ENCODE results near the gene VPS26B.
A peak's percentile ranks its signal among the peaks of the same experiment; 100 is the strongest.
"Not testable (repeated sequence)": the region's sequence is repeated elsewhere in the genome, so short reads cannot be mapped to it uniquely, and the experiment has no call there.

Gene VPS26B

DNA sequence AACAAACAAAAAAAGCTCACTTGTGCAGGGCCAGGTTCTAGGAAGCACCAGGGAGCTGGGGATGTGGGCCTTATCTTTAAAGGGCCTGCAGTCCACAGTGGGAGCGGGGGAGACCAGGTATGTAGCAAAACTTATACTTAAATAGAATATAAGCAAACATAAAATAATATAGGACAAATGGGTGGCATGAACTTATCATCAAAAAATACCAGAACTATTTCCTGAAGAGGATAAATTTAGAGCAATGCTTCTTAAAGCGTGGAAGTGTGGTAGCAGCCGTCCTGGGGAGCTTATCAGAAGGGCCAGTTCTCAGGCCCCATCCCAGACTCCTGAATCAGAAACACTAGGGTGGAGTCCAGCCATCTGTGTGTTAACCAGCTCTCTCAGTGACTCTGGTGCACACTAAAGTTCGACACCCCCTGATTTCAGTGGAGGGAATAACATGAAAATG is 9.3 kb downstream of the VPS26B start:
- no peak for DNase-seq

- DNase-seq, result no peak
Measured at GRCh38 chr11:134235399-134235798, 10.9 kb downstream of the VPS26B start.

DNA sequence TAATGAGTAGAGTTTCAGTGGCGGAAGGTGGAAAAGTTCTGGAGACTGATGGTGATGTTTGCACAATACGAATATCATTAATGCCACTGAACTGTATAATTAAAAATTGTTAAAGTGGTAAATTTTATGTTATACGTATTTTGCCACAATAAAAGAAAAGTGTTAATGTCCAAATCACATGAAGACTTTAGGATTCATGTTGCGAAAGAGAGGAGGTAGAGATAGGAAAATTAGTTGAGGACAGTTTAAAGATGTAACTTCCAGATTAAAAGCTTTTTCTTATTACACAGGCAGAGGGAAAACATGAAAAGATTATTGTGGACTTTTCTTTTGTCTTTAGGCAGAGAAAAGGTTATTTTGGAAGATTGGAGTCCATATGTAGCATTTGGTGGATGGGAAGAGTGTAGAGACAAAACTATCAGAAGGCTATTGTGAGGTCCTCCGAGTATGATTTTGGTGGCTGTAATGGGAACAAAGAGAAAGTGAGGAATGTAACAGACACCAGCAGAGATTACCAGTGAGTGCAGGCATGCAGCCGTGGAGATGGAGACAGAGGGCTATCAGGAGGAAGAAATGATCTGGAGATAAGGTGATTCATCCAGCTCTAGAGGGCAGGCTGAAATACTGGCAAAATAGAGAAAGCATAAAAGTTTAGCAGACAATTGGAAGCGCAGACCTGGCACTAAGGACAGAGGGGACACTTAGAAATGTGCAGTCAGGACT is 12.5 kb downstream of the VPS26B start:
- no peak for DNase-seq

GRCh38 chr11:134237557-134237922 is 13.1 kb downstream of the VPS26B start:
- no peak for DNase-seq

DNA sequence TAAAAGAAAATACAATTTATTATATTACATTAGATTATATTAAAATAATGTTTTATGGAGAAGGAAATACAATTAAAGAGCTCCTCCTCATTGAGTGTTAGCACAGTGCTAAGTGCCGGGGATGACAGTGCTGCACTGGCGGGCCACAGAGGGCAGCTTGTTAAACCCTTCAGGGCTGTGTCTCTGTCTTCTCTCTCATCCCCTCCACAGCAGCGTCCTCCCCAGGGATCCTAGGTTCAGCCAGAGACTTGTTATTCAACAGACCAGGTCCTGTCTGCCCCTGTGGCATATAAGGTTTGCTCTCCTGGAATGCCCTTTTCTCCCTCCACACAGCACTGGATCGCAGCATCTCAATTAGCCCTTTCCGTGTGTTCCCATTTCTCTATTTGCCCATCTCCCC is 14.5 kb downstream of the VPS26B start:
- no peak for DNase-seq

- no peak for DNase-seq
Measured at GRCh38 chr11:134240592-134240991, 16.1 kb downstream of the VPS26B start.

GRCh38 chr11:134242376-134242775 is 17.9 kb downstream of the VPS26B start:
- DNase-seq, result no peak

GRCh38 chr11:134243913-134244312 is 19.4 kb downstream of the VPS26B start:
- DNase-seq, result no peak

GRCh38 chr11:134244593-134244992 is 20.1 kb downstream of the VPS26B start:
- peak in 2 of 5 experiments; percentile 9 to 57 for DNase-seq

- DNase-seq, result no peak
Measured at GRCh38 chr11:134245434-134245833, 21.0 kb downstream of the VPS26B start.

GRCh38 chr11:134246100-134246499 is 21.6 kb downstream of the VPS26B start:
- no peak for DNase-seq

DNA sequence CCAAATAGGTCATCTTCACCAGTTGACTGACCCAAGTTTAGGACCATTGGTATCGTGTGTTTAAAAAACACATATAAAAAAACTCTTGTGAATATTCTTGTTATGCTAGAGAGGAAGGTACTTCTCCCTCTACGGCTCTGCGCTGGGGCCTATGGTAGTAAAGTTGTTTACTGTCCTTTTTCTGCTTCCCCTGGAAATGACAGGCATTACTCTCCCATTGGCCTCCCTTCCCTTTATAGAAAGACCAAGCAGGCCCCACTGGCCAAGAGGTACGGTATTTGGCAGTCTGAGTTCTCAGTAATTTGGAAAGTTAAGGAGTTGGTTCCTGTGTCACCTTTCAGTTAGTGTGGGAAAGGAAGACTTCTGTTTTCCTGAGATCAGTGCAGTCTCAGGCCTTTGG is 22.2 kb downstream of the VPS26B start:
- no peak for DNase-seq

DNA sequence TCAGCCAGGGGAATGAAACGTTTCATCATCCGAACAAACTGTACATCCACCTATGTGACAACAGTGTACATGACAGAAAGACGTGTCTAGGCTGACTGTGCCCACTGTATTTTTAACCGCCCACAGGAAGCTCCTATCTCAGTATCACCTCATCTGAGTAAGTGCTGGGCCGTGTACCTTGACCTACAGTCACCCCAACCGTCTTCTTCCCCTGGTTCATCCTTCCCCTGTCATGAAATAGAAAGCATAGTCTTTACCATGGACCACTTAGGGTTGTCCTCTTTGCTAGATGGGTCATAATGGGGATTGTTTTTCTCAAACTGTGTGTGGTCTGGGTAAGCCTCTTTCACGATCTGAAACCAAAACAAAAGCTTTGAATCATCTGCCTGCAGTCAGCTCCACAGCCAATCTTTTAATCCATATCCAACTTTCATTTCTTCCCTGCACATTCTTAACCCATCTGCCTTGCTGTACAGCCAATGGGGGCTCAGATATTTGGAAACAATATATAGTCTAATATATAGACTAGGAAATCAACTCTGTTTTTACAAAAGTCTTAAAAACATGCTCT is 24.5 kb downstream of the VPS26B start:
- DNase-seq, result peak in 1 of 5 experiments; percentile 86

GRCh38 chr11:134250246-134250645 is 25.8 kb downstream of the VPS26B start:
- DNase-seq, result no peak

- no peak for DNase-seq
Measured at GRCh38 chr11:134250675-134251074, 26.2 kb downstream of the VPS26B start.

- peak in 1 of 5 experiments; percentile 57 for DNase-seq
Measured at GRCh38 chr11:134252346-134253187, 28.1 kb downstream of the VPS26B start.

DNA sequence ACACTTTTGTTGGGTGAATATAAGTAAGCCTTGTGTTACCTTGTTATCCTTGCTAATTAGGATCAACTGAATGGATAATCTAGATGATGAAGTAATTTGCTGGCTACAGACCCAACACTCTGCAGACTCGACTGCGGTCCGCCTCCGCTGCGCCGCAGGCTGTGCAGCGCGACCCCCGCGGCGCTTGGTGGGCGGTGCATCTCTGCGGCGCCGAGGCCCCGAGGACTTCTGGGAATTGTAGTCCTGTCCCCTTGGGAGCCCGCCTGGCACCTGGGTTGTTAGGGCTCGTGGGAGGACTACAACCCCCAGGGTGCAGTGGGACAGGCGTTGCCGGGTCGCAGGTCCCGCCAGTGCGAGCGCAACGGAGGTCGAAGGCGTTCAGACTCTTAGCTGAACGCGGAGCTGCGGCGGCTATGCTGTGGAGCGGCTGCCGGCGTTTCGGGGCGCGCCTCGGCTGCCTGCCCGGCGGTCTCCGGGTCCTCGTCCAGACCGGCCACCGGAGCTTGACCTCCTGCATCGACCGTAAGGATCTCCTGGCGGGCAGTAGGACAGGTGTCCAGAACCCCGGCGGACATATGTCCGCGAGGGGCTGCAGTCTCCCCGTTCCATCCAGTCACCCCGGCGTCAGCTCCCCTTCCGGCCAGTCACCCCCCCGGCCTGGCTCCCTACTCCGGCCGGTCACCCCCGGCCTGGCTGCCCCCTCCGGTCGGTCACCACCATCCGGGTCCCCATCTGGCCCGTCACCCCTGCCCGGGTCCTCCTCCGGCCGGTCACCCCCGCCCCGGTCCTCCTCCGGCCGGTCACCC is 28.9 kb downstream of the VPS26B start, which contains the start of the genes ACAD8 and THYN1:
Gene ACAD8 (plus strand): TSS at position 381 of the 806 bp plus-strand sequence. CDS start 33 bp downstream, at position 414.
Gene THYN1 (minus strand): TSS at position 165 of the 806 bp plus-strand sequence. CDS start 470 bp downstream, outside the sequence.
- DNase-seq, result peak; percentile 90 to 98 (median 94)

DNA sequence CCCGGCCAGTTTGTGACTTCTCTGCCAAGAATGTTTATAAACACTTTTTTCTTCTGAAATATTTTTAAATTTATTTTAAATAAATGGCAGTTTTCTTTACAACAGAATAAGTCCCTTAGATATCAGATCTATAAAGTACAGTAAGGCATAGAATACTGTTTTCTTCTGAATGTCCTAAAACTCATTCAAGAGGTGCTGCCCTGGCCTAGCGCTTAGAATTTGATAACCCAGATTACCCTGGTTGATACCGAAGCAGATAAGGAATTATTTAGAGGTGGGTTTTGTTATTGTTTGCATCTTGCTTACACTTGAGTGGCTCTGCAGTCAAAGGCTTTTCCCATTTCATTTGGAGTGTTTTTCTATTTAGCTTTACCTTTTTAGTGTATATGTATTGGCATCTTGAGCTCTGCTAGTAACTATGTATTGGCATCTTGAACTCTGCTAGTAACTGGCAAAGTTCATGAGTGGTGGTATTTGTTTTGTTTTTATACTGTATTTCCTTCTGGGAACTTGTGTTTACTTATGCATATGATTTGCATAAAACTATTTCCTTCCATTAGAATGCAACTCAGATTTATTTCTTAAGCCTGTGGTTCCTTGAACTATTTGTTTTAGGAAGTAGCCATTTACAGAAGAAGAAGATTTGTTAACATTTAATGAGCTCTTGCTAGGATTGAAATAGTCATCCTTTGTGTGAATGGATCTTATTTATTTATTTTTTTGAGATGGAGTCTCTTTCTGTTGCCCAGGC is 30.1 kb downstream of the VPS26B start:
- no peak for DNase-seq

GRCh38 chr11:134255184-134255561 is 30.7 kb downstream of the VPS26B start:
- not testable (repeated sequence) for DNase-seq

GRCh38 chr11:134257101-134257500 is 32.6 kb downstream of the VPS26B start:
- DNase-seq, result no peak

DNA sequence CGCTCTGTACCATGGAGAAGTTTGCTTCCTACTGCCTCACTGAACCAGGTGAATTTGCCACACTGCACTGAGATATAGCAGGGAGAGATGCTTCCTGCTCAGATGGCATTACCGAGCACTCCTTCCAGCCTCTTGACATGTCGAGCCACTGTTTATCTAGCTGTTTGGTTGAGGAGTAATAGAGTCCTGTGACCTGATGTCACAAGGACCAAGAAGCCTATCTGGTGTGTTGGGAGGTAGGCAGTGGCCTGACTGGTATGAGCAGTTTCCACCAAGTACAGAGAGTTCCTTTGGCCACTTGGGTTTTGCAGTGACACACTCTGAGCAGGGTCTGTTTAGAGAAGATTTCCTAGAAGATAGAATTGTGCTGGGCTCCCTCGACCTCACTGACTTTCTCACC is 34.1 kb downstream of the VPS26B start:
- no peak for DNase-seq

DNA sequence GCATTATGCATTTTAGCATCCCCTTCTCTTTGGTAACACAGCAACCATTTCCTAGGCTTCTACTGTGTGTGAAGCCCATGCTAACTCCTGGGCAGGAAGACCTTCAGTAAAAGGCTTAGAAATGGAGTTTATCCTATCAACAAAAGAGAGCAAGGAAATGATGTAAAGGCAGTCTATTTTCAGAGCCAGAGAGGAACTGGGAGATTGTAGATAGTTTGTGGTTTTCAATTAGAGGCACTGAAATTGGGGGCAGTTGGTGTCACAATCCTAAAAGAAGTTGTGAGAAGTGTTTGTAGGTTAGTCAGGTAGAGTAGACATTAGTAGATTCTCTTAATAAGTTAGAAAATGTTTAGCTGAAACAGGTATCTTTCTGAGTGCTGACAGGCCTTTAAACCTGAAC is 36.0 kb downstream of the VPS26B start:
- DNase-seq, result peak in 1 of 5 experiments; percentile 29

Measured in T-helper 2 cell (primary cell).